SK-N-SH treated with all-trans-retinoic acid at 6 μM for 48 hours (cell line): Measurements from ENCODE around the gene DSCAM.

Source experiments
- ATAC-seq: fragments of 200-7000 bp; cut with Tn5 transposase; 3 replicates; pipeline ENCODE4 v1.9.1; 2020; ENCODE audit warnings: mild to moderate bottlenecking, moderate library complexity
- ARNTL ChIP-seq: fragments of 450-650 bp; formaldehyde crosslinking; IDR thresholded peaks from 2 replicates; pipeline ENCODE4 v1.5.0; 2020; ENCODE audit warnings: low read depth, mild to moderate bottlenecking, moderate library complexity, borderline replicate concordance
- BACH2 ChIP-seq: fragments of 250-450 bp; sonication (Bioruptor Pico); IDR thresholded peaks from 2 replicates; pipeline ENCODE4 v1.9.0; 2021; ENCODE audit warnings: mild to moderate bottlenecking, borderline replicate concordance
- CREB5 ChIP-seq: fragments of 250-450 bp; sonication (Bioruptor Pico); IDR thresholded peaks from 2 replicates; pipeline ENCODE4 v1.5.1; 2020; ENCODE audit warnings: low read depth, mild to moderate bottlenecking, moderate library complexity
- CSDC2 ChIP-seq: fragments of 250-450 bp; sonication (Bioruptor Pico); IDR thresholded peaks from 2 replicates; pipeline ENCODE4 v1.5.0; 2020; ENCODE audit warnings: mild to moderate bottlenecking, moderate library complexity
- CSRNP3 ChIP-seq: fragments of 250-450 bp; sonication (Bioruptor Pico); IDR thresholded peaks from 2 replicates; pipeline ENCODE4 v1.5.1; 2021; ENCODE audit warnings: mild to moderate bottlenecking, moderate library complexity
- ESRRG ChIP-seq: fragments of 250-450 bp; sonication (Bioruptor Pico); IDR thresholded peaks from 2 replicates; pipeline ENCODE4 v1.6.1; 2021; ENCODE audit warnings: mild to moderate bottlenecking
- GLIS3 ChIP-seq: fragments of 250-450 bp; sonication (Bioruptor Pico); IDR thresholded peaks from 2 replicates; pipeline ENCODE4 v1.5.0; 2020; ENCODE audit warnings: mild to moderate bottlenecking, moderate library complexity
- ISL1 ChIP-seq: fragments of 250-450 bp; sonication (Bioruptor Pico); IDR thresholded peaks from 2 replicates; pipeline ENCODE4 v2.1.2; 2022; ENCODE audit warnings: mild to moderate bottlenecking, moderate library complexity
- OSR1 ChIP-seq: fragments of 250-450 bp; sonication (Bioruptor Pico); IDR thresholded peaks from 2 replicates; pipeline ENCODE4 v1.8.0; 2022; ENCODE audit warnings: moderate library complexity, mild to moderate bottlenecking, inconsistent platforms
- PATZ1 ChIP-seq: fragments of 250-450 bp; sonication (Bioruptor Pico); IDR thresholded peaks from 2 replicates; pipeline ENCODE4 v1.8.0; 2020; ENCODE audit warnings: mild to moderate bottlenecking, moderate library complexity, borderline replicate concordance
- POU6F1 ChIP-seq: fragments of 250-450 bp; sonication (Bioruptor Pico); IDR thresholded peaks from 2 replicates; pipeline ENCODE4 v1.8.0; 2021; ENCODE audit warnings: low read depth, mild to moderate bottlenecking, moderate library complexity, borderline replicate concordance
- PPARA ChIP-seq: fragments of 250-450 bp; sonication (Bioruptor Pico); IDR thresholded peaks from 2 replicates; pipeline ENCODE4 v1.5.0; 2020; ENCODE audit warnings: mild to moderate bottlenecking, borderline replicate concordance
- RARB ChIP-seq: fragments of 250-450 bp; sonication (Bioruptor Pico); IDR thresholded peaks from 2 replicates; pipeline ENCODE4 v1.8.0; 2021; ENCODE audit warnings: mild to moderate bottlenecking, moderate library complexity
- SNAI2 ChIP-seq: fragments of 250-450 bp; sonication (Bioruptor Pico); IDR thresholded peaks from 2 replicates; pipeline ENCODE4 v1.5.0; 2020; ENCODE audit warnings: mild to moderate bottlenecking, moderate library complexity
- TCF4 ChIP-seq: fragments of 250-450 bp; sonication (Bioruptor Pico); IDR thresholded peaks from 2 replicates; pipeline ENCODE4 v1.8.0; 2021; ENCODE audit warnings: mild to moderate bottlenecking, moderate library complexity, borderline replicate concordance
- TOX ChIP-seq: fragments of 250-450 bp; sonication (Bioruptor Pico); IDR thresholded peaks from 2 replicates; pipeline ENCODE4 v1.8.0; 2021; ENCODE audit warnings: mild to moderate bottlenecking, moderate library complexity, borderline replicate concordance
- ZC3H10 ChIP-seq: fragments of 250-450 bp; sonication (Bioruptor Pico); IDR thresholded peaks from 2 replicates; pipeline ENCODE4 v1.5.1; 2021; ENCODE audit warnings: mild to moderate bottlenecking, moderate library complexity
- ZFP3 ChIP-seq: fragments of 250-450 bp; sonication (Bioruptor Pico); IDR thresholded peaks from 2 replicates; pipeline ENCODE4 v1.5.0; 2020; ENCODE audit warnings: mild to moderate bottlenecking, moderate library complexity
- ZFP30 ChIP-seq: fragments of 450-650 bp; formaldehyde crosslinking; IDR thresholded peaks from 2 replicates; pipeline ENCODE4 v1.5.0; 2022; ENCODE audit warnings: mild to moderate bottlenecking, moderate library complexity
- ZNF565 ChIP-seq: fragments of 450-650 bp; formaldehyde crosslinking; conservative IDR thresholded peaks from 2 replicates; pipeline ENCODE4 v1.5.0; 2020; ENCODE audit warnings: low read depth, mild to moderate bottlenecking, moderate library complexity
- ZNF70 ChIP-seq: fragments of 450-650 bp; formaldehyde crosslinking; IDR thresholded peaks from 2 replicates; pipeline ENCODE4 v1.5.0; 2020; ENCODE audit warnings: mild to moderate bottlenecking, moderate library complexity
- ZNF8 ChIP-seq: fragments of 450-650 bp; formaldehyde crosslinking; IDR thresholded peaks from 2 replicates; pipeline ENCODE4 v1.5.0; 2020; ENCODE audit warnings: mild to moderate bottlenecking, moderate library complexity
- TF ChIP-seq, protein P1 (sequence below): fragments of 250-450 bp; sonication (Bioruptor Pico); IDR thresholded peaks from 2 replicates; pipeline ENCODE4 v1.5.0; 2020; ENCODE audit warnings: mild to moderate bottlenecking, moderate library complexity

Gene DSCAM

DNA sequence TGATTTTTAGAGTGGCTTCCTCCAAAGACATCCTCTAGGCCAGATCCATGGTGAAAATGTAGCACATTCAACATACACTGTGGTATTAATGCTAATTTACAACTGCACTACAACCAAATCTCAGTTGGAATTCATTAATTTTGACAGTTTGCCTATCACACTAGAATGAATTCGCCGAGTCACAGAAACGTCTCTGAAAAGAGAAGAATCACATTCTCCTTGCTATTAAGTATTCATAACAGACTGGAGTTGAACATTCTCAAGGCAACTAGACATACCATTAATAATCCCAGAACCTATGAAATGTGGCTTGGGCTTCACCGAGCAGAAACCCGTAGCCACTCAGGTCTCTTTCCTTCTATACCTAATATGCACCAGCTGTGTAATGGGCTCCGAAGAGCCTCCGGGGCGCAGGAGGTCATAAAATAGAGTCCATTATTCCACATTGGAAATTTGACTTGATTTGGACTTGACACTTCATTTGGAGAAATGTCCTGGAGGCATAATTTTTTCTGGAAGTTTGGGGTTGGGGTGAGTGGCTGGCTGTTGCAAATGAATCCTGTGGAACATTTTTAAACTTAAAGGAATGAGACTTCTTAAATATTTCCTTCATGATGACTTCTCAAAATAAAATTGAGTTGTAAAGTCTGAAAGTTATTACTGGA is 117.1 kb downstream of the DSCAM start:
- ATAC-seq = no peak
- TF ChIP-seq ISL1 (CRISPR knock-in tag) (no peak), ARNTL (CRISPR knock-in tag) (no peak), CREB5 (CRISPR knock-in tag) (no peak), TOX (CRISPR knock-in tag) (no peak), ESRRG (CRISPR knock-in tag) (no peak), CSDC2 (no peak), ZNF565 (no peak), GLIS3 (no peak)
- TF ChIP-seq, protein P1, sequence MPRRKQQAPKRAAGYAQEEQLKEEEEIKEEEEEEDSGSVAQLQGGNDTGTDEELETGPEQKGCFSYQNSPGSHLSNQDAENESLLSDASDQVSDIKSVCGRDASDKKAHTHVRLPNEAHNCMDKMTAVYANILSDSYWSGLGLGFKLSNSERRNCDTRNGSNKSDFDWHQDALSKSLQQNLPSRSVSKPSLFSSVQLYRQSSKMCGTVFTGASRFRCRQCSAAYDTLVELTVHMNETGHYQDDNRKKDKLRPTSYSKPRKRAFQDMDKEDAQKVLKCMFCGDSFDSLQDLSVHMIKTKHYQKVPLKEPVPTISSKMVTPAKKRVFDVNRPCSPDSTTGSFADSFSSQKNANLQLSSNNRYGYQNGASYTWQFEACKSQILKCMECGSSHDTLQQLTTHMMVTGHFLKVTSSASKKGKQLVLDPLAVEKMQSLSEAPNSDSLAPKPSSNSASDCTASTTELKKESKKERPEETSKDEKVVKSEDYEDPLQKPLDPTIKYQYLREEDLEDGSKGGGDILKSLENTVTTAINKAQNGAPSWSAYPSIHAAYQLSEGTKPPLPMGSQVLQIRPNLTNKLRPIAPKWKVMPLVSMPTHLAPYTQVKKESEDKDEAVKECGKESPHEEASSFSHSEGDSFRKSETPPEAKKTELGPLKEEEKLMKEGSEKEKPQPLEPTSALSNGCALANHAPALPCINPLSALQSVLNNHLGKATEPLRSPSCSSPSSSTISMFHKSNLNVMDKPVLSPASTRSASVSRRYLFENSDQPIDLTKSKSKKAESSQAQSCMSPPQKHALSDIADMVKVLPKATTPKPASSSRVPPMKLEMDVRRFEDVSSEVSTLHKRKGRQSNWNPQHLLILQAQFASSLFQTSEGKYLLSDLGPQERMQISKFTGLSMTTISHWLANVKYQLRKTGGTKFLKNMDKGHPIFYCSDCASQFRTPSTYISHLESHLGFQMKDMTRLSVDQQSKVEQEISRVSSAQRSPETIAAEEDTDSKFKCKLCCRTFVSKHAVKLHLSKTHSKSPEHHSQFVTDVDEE (CRISPR knock-in tag) = no peak

- TF ChIP-seq BACH2 (CRISPR knock-in tag) = no peak
- no peak for TF ChIP-seq ZNF70
- TF ChIP-seq ZFP3 = no peak
- no peak for TF ChIP-seq OSR1 (CRISPR knock-in tag)
- TF ChIP-seq TCF4 = no peak
- TF ChIP-seq ZNF565 = no peak
- TF ChIP-seq CSRNP3 (CRISPR knock-in tag) = no peak
- no peak for TF ChIP-seq CSDC2
- TF ChIP-seq CREB5 (CRISPR knock-in tag) = no peak
- TF ChIP-seq PPARA (CRISPR knock-in tag) = no peak
- ATAC-seq = no peak
Measured at GRCh38 chr21:40723966-40724365, 123.0 kb downstream of the DSCAM start.

- ATAC-seq = no peak
- no peak for TF ChIP-seq CSDC2
- no peak for TF ChIP-seq ARNTL (CRISPR knock-in tag)
- no peak for TF ChIP-seq TOX (CRISPR knock-in tag)
- TF ChIP-seq ZNF8 = no peak
- no peak for TF ChIP-seq RARB
- no peak for TF ChIP-seq ZFP3
- no peak for TF ChIP-seq POU6F1 (CRISPR knock-in tag)
- no peak for TF ChIP-seq ZNF70
- TF ChIP-seq ZC3H10 (CRISPR knock-in tag) = no peak
- no peak for TF ChIP-seq GLIS3
- no peak for TF ChIP-seq ZFP30 (CRISPR knock-in tag)
- TF ChIP-seq OSR1 (CRISPR knock-in tag) = no peak
- no peak for TF ChIP-seq ESRRG (CRISPR knock-in tag)
- no peak for TF ChIP-seq PPARA (CRISPR knock-in tag)
- no peak for TF ChIP-seq ZNF565
- TF ChIP-seq BACH2 (CRISPR knock-in tag) = no peak
- no peak for TF ChIP-seq SNAI2 (CRISPR knock-in tag)
- no peak for TF ChIP-seq PATZ1
- TF ChIP-seq ISL1 (CRISPR knock-in tag) = no peak
- no peak for TF ChIP-seq TCF4
Measured at GRCh38 chr21:40723317-40723716, 123.6 kb downstream of the DSCAM start.
